ENCODE results near the gene PSAT1.
"Not testable (repeated sequence)": the region's sequence is repeated elsewhere in the genome, so short reads cannot be mapped to it uniquely, and the experiment has no call there.

The PSAT1 gene

GRCh38 chr9:78296893-78297671 lies at the start of gene PSAT1:
TSS of gene PSAT1 (plus strand) at chr9:78297125. CDS start at chr9:78297211, 86 bp downstream.
- DNase-seq, result peak; percentile 80

GRCh38 chr9:78248635-78249034 lies 48.3 kb upstream of the PSAT1 start:
- DNase-seq, result no peak

DNA sequence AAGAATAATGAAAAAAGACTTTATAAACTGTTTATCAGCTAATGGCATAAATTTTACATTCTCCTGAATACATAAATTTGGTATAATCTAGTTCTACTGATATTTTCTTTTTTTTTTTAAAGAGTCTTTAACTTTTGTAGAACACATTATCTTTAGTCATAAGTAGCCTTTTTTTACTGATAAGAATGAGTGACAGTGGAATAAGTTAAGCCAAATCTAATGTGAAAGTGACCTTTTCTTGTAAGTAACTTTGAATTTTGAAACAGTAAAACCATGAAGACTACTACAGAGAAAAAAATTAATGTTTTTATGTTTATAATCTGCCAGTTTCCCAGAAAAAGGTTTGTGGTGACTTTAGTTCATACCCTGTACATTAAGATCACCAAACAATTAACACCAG lies 47.4 kb upstream of the PSAT1 start:
- no peak for DNase-seq

DNA sequence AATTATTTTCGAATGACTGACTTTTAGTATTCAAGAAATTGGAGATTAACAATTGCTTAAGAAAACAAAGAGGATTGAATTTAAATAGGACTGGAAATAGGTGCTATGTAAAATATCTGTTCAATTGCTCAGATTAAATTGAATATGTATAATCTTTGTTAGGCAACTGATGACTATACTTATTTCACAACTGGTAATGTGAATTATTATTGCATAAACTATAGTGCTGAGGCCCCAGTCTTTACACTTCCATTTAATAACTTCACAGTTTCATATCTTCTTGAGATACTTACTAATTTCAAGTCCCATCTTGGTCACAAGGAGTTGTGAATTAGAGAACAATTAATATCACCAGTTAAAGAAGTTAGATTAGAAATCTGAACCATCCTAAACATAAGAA lies 44.3 kb upstream of the PSAT1 start:
- no peak for DNase-seq

DNA sequence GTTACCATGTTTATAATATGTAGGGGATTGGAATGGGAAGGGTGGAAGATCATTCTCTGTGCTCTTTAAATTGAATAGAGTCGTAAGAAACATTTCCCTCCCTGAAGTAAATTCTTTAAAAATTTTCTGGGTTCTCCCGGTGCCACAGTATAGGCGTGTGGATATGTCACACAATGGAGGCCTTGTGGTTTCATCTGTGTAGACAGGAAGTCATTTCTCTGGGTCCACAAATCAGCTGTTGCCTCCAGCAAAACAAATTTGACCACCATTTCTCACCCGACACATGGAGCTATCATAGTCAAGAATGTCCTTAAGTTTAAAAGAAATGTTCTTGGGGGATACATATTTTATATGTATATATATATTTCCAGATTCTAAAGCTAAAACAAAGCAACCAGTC lies 43.6 kb upstream of the PSAT1 start:
- no peak for DNase-seq

GRCh38 chr9:78261403-78262001 lies 35.4 kb upstream of the PSAT1 start:
- no peak for DNase-seq

- no peak for DNase-seq
Measured at GRCh38 chr9:78262655-78263054, 34.3 kb upstream of the PSAT1 start.

DNA sequence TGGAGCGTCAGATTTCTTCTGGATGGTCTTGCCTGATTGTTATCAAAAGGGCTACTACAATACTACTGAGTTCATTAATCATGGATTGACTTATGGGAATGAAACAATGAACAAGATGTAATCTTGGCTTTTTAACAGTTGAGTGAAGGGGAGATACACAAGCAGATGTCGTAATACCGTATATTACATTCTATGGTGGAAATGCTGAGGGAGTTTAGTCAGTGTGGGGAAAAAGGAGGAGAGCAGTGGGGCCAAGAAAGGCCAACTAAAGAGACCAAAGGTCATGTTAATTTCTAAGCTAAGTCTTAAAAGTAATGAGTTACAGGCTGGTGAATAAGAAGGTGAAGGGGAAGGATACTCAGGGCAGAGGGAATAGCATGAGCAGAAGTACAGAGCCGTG lies 29.0 kb upstream of the PSAT1 start:
- no peak for DNase-seq

DNA sequence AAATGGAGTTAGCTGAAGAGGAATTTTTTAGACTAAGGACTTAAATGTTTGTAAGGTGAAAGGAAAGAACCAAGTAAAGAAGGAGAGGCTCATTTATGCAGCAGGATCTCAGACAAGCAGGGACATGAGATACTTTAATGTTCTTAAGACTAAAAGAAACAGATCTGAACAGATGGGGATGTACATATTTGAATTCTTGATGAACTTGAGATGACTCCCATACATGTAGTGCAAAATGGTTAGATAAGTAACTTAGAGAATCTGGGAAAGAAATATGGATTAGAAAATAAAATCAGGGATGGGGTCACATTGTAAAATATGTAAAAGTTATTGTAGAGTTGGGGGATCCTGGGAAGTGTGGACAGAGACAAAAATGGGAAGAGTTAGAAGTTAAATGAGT lies 27.1 kb upstream of the PSAT1 start:
- DNase-seq, result no peak

DNA sequence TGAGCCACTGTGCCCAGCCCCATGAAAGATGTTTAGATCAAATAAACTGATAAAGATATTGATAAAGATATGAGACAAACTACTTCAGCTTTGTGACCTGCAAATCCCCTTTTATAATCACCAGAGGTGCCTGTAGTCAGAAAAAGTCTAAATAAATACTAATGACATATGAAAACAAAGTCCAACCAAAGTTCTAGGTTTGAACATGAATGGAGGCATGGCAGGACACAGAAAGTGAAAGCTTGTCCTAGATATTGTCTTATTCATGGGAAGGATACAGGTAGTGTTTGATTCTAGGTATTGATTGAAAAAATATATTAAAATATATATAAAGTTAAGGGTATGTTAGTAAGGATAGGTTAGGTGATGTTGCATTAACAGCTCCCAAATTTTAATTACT lies 24.6 kb upstream of the PSAT1 start:
- no peak for DNase-seq

DNA sequence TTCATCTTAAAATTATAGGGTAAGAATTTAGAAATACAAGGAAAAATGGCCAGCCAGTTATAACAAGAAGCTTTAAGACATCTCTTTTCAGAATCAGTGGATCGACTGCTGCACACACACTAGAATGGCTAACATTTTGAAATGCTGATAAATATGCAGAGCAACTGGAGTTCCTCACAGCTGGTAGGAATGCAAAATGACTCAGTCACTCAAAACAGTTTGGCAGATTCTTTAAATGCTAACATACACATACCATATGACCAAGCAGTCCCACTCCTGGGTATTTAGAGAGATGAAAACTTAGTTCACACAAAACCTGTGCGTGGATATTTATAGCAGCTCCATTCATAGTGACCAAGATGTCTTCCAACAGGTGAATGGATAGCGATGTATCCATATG lies 23.2 kb upstream of the PSAT1 start:
- no peak for DNase-seq

DNA sequence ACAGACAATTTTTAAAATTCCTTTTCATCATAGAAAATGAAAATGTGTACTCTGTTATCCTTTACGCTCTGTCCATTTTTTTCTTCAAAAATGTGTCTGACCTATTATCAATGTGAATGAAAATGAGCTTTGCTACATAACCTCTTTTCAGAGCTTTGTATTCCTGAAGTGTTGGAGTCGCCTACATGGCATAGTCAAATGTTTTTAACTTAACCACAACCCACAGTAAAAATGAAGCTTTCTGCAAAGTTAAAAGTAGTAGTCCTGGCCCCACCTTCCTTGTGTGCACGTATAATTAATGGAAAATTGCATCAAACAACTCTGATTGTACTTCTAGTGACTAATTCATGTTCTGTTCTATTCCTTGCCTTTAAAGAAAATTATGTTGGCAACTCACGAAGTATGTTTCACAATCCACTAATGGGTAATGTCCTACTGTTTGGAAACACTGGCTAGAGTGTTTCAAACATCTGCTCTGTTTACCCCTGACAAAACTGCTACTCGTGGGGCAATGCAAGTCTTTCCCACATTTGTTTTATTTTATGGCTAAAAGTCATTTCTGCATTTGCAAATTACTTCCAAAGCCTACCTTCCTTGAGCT lies 18.6 kb upstream of the PSAT1 start:
- no peak for DNase-seq

DNA sequence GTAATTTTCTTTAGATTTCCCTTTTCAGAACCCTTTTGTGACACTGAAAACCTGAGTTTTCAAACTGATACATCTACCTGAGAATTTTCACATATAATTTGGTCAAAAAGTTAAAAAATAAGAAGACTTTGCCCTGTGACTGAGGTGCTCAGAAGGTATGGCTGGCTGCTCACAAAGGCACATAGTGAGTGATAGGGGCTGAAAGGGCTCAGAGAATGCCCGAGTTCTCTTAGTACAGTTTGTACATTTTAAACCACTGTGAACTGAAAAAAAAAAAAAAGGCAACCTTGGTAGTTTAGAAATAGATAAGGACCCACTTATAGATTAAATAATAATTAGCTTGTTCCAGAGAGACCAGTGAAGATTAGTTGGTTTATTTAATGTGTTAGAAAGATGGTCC lies 18.1 kb upstream of the PSAT1 start:
- DNase-seq, result no peak

DNA sequence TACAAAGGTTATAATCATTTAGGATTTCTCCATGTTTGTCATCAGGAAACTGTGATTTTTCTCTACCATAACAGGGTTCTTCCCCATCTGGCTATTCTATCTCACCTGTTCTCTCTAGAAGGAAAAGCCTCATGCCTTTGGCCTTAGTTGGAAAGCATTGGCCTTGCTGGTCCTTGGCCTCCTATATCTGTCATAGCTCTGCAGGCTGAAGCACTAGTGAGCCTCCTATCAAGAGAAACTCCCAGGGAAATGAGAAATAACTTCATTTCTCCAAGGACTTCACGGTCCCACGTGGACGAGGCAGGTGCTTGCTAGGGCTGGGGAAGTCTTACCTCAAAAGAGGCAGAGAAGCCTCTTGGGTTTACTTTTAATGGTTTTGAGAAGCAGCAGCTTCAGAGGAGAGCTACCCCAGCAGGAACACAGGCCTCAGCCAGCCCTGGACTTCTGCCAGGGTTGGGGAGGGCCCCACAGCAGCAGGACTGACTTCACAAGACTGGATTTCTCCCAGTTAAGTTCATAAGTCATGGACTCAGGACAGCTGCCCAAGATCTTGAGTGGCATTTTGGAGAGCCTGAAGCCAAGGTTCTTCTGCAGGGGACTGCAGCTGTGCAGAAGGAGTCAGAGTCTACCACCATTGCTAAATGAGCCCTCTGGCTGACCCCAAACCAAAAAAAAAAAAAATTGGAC lies 15.8 kb upstream of the PSAT1 start:
- DNase-seq, result no peak

GRCh38 chr9:78284181-78284580 lies 12.7 kb upstream of the PSAT1 start:
- DNase-seq, result not testable (repeated sequence)

GRCh38 chr9:78286125-78286524 lies 10.8 kb upstream of the PSAT1 start:
- DNase-seq, result no peak

GRCh38 chr9:78286946-78287388 lies 10.0 kb upstream of the PSAT1 start:
- no peak for DNase-seq

- DNase-seq, result no peak
Measured at GRCh38 chr9:78288214-78288892, 8.6 kb upstream of the PSAT1 start.

GRCh38 chr9:78289474-78289873 lies 7.5 kb upstream of the PSAT1 start:
- no peak for DNase-seq

DNA sequence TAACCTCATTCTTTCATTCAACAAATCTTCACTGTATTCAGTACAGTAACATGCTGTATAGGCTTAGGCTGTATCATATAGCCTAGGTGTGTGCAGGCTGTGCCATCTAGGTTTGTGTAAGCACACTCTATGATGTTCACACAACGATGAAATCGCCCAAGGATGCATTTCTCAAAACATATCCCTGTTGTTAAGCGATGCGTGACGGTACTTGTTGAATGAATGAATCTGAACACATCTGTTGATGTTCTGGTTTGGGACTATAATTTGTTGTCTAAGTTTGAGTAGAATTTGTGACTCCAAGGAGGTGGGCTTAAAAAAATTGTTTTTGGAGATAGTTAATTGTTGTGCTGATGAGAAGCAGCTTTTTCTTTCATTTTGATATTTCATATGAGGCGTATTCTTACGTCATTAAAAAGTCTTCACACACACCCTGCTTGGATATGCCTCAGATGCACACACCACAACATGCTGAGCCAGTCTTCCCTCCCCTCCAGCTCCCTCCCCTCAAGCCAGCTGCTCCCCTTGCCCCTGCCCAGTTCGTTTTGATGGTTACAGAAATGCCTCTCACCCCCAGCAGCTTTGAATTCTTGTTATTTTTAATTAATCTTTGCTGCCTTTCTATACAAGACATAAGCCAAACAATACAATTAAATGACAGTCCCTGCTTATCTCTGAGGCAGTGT lies 5.5 kb upstream of the PSAT1 start:
- no peak for DNase-seq

- DNase-seq, result no peak
Measured at GRCh38 chr9:78292026-78292425, 4.9 kb upstream of the PSAT1 start.

DNA sequence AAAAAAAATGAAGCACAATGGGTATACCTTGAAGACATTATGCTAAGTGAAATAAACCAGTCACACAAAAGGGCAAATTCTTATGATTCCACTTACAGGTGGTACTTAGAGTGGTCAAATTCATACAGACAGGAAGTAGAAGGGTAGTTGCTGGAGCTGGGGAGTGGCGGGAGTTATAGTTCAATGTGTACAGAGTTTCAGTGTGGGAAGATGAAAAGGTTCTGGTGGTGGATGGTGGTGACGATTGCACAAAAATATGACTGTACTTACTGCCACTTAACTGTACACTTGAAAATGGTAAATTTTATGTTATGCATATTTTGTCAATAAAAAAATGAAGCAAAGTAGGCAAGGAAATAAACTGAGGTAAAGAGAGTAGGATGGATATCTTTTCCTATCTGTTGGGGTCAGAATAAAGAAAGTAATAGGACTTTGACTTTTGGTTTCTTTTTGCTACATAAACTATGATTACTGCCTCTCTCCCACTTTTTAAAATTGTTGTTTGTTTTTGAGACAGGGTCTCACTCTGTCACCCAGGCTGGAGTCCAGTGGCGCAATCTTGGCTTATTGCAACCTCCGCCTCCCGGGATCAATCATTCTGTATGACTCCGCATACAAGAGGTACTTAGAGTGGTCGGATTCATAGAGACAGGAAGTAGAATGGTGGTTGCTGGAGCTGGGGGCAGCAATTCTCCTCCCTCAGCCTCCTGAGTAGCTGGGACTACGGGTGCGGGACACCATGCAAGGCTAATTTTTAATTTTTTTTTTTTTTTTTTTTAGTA lies 4.0 kb upstream of the PSAT1 start:
- no peak for DNase-seq
